GM10248 (cell line): ENCODE data around the gene FBLN7.

Source experiments
- CTCF ChIA-PET: fragments of 300-600 bp; sonication (Branson Sonifier 250); formaldehyde crosslinking; extraction: SDS; loops from one replicate; lab custom pipeline; 2021; ENCODE audit warnings: antibody characterized with exemption; lab: Yijun Ruan, JAX
- POLR2A ChIA-PET: fragments of 350-650 bp; sonication (Branson Sonifier 250); formaldehyde crosslinking; extraction: SDS; loops from one replicate; lab custom pipeline; 2020; ENCODE audit warnings: antibody characterized with exemption; lab: Yijun Ruan, JAX
- DNase-seq: peaks from one replicate; pipeline ENCODE4 v3.0.0; 2012; ENCODE audit errors: extremely low spot score
- CTCF ChIP-seq: IDR thresholded peaks from 2 replicates; pipeline ENCODE4 v1.5.1; 2012; ENCODE audit warnings: mild to moderate bottlenecking, low read depth; ENCODE audit errors: extremely low read depth, missing control alignments, control extremely low read depth

Gene FBLN7

GRCh38 chr2:112217854-112218253 lies 79.7 kb downstream of the FBLN7 start:
- TF ChIP-seq CTCF: no peak
- CTCF ChIA-PET: no interaction called here
- POLR2A ChIA-PET: no interaction called here
- no peak for DNase-seq

- ChIA-PET CTCF (interaction anchor here (1.6 kb wide), 1 partner anchor 23 kb away, joined by 3 read pairs; no protein-coding TSS in a partner anchor), POLR2A (no interaction called here)
- no peak for TF ChIP-seq CTCF
- DNase-seq: no peak
These were observed 82.0 kb downstream of the FBLN7 start for GRCh38 chr2:112220186-112220585.

- DNase-seq: no peak
- CTCF ChIA-PET: interaction anchor here (1.6 kb wide), 1 partner anchor 22 kb away, joined by 3 read pairs; no protein-coding TSS in a partner anchor
- no peak for TF ChIP-seq CTCF
- POLR2A ChIA-PET: no interaction called here
These were observed 82.6 kb downstream of the FBLN7 start for GRCh38 chr2:112220831-112221230.

GRCh38 chr2:112229348-112229747 lies 91.2 kb downstream of the FBLN7 start:
- ChIA-PET CTCF (no interaction called here), POLR2A (no interaction called here)
- TF ChIP-seq CTCF: no peak
- DNase-seq: no peak

GRCh38 chr2:112230371-112230770 lies 92.2 kb downstream of the FBLN7 start:
- no peak for TF ChIP-seq CTCF
- POLR2A ChIA-PET: no interaction called here
- no peak for DNase-seq
- CTCF ChIA-PET: interaction anchor here (1.8 kb wide), 1 partner anchor 21 kb away, joined by 4 read pairs; no protein-coding TSS in a partner anchor
